HG02970 (cell line): ENCODE measurements around the gene NEK5.

Experiments used
- ATAC-seq: cut with Tn5 transposase; IDR thresholded peaks from one replicate; pipeline ENCODE4 v1.9.1; 2021; ENCODE audit warnings: mild to moderate bottlenecking, moderate library complexity, moderate number of reproducible peaks; ENCODE audit not compliant: unreplicated experiment, low FRiP score

The NEK5 gene

GRCh38 chr13:51995677-51996551, 133.0 kb downstream of the NEK5 start:
- no peak for ATAC-seq

GRCh38 chr13:51993713-51994112, 135.2 kb downstream of the NEK5 start:
- no peak for ATAC-seq

GRCh38 chr13:51988988-51989618, 139.8 kb downstream of the NEK5 start:
- ATAC-seq = no peak
